A549 (cell line): ENCODE data around the gene SLC25A39.
"Not testable (repeated sequence)": the region's sequence is repeated elsewhere in the genome, so short reads cannot be mapped to it uniquely, and the experiment has no call there.

Source experiments
- CEBPB ChIP-seq, 2 experiments: fragments of >200 bp in 1 of 2; sonication (Bioruptor Twin) in 1 of 2; formaldehyde crosslinking in 1 of 2; IDR thresholded peaks; 2 replicates each; pipeline ENCODE4 v1.6.1; 2012 to 2016
- JUN ChIP-seq, 2 experiments: fragments of >200 bp; sonication (Bioruptor Twin); formaldehyde crosslinking; IDR thresholded peaks; 2 replicates in 1 of 2; 3 replicates in 1 of 2; pipeline ENCODE4 v1.6.1; 2016 to 2017
- KDM5A ChIP-seq: fragments of 200-600 bp; sonication (generic); IDR thresholded peaks from 2 replicates; pipeline ENCODE4 v1.6.1; 2016; ENCODE audit warnings: antibody characterized with exemption, mild to moderate bottlenecking
- POLR2A ChIP-seq: IDR thresholded peaks from 2 replicates; pipeline ENCODE4 v1.6.1; 2012; ENCODE audit warnings: mild to moderate bottlenecking, low read length
- ZFP36 ChIP-seq: fragments of 450-650 bp; IDR thresholded peaks from 2 replicates; pipeline ENCODE4 v1.6.1; 2014; ENCODE audit warnings: borderline replicate concordance; ENCODE audit not compliant: partially characterized antibody
- TF ChIP-seq, protein P1 (sequence below): fragments of 200-600 bp; sonication (generic); IDR thresholded peaks from 2 replicates; pipeline ENCODE4 v1.6.1; 2016; ENCODE audit warnings: antibody characterized with exemption, mild to moderate bottlenecking, moderate library complexity
- TF ChIP-seq, protein P2 (sequence below): IDR thresholded peaks from 2 replicates; pipeline ENCODE4 v1.6.1; 2012
- TF ChIP-seq, protein P3 (sequence below): fragments of 450-650 bp; IDR thresholded peaks from 2 replicates; pipeline ENCODE4 v1.6.1; 2014; ENCODE audit warnings: antibody characterized with exemption
- TF ChIP-seq, protein P4 (sequence below): fragments of >200 bp; sonication (Bioruptor Twin); formaldehyde crosslinking; IDR thresholded peaks from 3 replicates; pipeline ENCODE4 v1.5.1; 2016
- TF ChIP-seq, protein P5 (sequence below): fragments of >200 bp; sonication (Bioruptor Twin); formaldehyde crosslinking; IDR thresholded peaks from 3 replicates; pipeline ENCODE4 v1.6.1; 2016

DNA sequence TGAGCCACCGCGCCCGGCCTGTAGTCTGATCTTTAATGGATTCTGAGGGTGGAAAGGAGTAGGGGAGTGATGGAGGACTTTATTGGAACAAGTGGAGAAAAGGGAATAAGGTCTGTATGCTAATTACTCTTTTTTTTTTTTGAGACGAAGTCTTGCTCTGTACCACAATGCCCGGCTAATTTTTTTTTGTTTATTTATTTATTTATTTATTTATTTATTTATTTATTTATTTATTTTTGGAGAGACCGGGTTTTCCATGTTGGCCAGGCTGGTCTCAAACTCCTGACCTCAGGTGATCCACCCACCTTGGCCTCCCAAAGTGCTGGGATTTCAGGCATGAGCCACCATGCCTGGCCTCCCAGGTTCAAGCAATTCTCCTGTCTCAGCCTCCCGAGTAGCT, 4.9 kb upstream of the SLC25A39 start:
- not testable (repeated sequence) for TF ChIP-seq CEBPB (IDR thresholded peaks at IDR 0.05); ZFP36; JUN (IDR thresholded peaks at IDR 0.05); POLR2A; KDM5A
- TF ChIP-seq, protein P1, sequence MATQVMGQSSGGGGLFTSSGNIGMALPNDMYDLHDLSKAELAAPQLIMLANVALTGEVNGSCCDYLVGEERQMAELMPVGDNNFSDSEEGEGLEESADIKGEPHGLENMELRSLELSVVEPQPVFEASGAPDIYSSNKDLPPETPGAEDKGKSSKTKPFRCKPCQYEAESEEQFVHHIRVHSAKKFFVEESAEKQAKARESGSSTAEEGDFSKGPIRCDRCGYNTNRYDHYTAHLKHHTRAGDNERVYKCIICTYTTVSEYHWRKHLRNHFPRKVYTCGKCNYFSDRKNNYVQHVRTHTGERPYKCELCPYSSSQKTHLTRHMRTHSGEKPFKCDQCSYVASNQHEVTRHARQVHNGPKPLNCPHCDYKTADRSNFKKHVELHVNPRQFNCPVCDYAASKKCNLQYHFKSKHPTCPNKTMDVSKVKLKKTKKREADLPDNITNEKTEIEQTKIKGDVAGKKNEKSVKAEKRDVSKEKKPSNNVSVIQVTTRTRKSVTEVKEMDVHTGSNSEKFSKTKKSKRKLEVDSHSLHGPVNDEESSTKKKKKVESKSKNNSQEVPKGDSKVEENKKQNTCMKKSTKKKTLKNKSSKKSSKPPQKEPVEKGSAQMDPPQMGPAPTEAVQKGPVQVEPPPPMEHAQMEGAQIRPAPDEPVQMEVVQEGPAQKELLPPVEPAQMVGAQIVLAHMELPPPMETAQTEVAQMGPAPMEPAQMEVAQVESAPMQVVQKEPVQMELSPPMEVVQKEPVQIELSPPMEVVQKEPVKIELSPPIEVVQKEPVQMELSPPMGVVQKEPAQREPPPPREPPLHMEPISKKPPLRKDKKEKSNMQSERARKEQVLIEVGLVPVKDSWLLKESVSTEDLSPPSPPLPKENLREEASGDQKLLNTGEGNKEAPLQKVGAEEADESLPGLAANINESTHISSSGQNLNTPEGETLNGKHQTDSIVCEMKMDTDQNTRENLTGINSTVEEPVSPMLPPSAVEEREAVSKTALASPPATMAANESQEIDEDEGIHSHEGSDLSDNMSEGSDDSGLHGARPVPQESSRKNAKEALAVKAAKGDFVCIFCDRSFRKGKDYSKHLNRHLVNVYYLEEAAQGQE = not testable (repeated sequence)
- TF ChIP-seq, protein P2, sequence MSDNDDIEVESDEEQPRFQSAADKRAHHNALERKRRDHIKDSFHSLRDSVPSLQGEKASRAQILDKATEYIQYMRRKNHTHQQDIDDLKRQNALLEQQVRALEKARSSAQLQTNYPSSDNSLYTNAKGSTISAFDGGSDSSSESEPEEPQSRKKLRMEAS = not testable (repeated sequence)
- TF ChIP-seq, protein P3, sequence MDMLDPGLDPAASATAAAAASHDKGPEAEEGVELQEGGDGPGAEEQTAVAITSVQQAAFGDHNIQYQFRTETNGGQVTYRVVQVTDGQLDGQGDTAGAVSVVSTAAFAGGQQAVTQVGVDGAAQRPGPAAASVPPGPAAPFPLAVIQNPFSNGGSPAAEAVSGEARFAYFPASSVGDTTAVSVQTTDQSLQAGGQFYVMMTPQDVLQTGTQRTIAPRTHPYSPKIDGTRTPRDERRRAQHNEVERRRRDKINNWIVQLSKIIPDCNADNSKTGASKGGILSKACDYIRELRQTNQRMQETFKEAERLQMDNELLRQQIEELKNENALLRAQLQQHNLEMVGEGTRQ = not testable (repeated sequence)
- TF ChIP-seq, protein P4, sequence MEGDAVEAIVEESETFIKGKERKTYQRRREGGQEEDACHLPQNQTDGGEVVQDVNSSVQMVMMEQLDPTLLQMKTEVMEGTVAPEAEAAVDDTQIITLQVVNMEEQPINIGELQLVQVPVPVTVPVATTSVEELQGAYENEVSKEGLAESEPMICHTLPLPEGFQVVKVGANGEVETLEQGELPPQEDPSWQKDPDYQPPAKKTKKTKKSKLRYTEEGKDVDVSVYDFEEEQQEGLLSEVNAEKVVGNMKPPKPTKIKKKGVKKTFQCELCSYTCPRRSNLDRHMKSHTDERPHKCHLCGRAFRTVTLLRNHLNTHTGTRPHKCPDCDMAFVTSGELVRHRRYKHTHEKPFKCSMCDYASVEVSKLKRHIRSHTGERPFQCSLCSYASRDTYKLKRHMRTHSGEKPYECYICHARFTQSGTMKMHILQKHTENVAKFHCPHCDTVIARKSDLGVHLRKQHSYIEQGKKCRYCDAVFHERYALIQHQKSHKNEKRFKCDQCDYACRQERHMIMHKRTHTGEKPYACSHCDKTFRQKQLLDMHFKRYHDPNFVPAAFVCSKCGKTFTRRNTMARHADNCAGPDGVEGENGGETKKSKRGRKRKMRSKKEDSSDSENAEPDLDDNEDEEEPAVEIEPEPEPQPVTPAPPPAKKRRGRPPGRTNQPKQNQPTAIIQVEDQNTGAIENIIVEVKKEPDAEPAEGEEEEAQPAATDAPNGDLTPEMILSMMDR = not testable (repeated sequence)
- TF ChIP-seq, protein P5, sequence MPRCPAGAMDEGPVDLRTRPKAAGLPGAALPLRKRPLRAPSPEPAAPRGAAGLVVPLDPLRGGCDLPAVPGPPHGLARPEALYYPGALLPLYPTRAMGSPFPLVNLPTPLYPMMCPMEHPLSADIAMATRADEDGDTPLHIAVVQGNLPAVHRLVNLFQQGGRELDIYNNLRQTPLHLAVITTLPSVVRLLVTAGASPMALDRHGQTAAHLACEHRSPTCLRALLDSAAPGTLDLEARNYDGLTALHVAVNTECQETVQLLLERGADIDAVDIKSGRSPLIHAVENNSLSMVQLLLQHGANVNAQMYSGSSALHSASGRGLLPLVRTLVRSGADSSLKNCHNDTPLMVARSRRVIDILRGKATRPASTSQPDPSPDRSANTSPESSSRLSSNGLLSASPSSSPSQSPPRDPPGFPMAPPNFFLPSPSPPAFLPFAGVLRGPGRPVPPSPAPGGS = not testable (repeated sequence)
